Fibroblast of the conjunctiva (primary cell): ENCODE data around the gene TAP2.
"Not testable (repeated sequence)": the region's sequence is repeated elsewhere in the genome, so short reads cannot be mapped to it uniquely, and the experiment has no call there.

Experiments used
- DNase-seq: peaks from one replicate; pipeline ENCODE4 v3.0.0-alpha.2; 2010; ENCODE audit warnings: low read depth

Gene TAP2

DNA sequence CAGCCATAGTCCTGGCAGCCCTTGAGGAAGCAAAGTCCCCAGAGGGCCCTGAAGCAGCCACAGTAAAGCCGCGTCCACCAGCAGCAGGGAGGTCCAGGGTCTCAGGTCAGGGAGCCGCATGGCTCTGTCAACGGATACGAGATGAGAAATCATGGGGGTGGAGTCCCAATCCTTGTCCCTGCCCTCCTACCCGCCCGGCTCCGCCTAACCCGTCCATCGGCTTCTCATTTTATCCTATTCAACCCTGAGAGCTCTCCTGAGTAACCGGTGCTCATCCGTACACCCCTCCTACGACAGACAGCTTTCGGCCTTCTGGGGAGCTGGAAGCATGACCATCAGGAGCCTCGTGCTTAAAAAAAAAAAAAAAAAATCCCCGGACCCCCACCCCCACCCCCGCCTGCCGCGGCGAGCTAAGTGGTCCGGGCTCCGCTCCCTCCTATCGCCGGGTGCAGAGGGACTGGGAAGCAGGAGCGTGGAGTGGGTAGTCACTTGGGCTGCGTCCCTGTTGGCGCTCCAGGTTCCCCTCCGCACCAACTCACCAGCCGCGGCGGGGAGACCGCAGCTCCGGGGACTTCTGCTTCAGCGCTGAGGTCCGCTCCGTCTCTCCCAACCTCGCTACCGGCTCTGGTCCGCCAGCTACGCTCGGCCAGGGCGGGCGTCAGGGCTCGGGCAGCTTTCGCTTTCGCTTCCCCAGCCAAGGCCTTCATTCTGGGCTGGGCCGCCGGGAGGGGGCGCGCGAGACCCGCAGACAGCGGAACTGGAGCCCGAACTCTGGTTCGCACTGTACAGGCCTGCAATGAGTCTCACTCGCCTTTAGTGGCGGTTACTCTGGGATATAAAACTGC is at the start of gene TAP2:
Gene TAP2, minus strand, starts transcription at position 626 of the 845 bp plus-strand sequence. Its CDS starts 506 bp downstream, at position 120.
- DNase-seq = peak; percentile 84

DNA sequence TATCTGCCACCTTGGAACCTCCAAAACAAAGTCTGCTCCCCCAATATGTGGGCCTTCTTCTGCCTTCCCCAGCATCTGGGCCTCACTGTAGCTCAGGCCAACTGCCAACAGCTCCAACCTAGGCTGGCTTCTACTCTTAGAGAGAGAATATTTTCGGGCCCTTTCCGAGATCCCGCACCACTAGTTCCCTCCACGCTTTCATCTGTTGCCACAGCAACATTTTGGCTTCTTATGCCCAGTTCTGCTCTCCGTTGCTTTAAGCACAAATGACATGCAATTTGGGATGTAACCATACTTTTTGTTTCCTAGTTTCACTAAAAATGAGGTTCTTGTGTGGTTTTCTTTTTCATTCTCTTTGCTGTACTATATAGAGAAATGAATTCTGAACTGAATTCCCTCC is 49.1 kb upstream of the TAP2 start:
- DNase-seq = no peak

DNA sequence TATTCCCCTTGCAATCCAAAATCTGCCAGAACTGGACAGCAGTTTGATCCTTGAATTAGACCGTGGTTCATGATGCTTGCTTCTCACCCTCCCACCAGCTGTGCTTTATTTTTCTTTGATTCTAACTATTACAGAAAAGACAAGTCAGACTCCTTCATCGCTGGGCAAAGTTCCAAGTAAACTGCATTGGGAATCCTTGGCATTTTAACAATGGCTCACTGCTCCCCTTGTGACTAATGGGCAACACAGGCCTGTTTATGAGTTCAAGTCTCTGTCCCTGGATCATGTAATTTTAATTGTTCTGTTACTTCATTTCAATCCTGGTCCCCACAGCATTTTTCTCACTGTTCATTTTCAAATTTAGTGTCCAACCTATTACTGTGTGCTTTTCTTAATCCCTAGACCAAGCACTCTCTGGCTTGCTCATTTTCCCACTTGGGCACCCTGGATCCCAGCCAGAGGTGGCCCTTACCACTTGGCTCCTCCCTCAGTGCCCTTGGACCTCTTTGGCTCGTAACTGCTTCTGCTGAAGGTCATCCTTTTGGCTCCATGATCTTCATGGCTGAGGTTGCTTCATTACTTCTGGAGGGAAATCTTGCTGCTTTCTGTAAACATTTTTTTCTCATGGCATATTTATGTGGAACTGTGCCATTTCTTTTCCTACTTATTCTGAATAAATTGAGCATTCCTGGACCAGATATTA is 48.3 kb upstream of the TAP2 start:
- peak; percentile 65 for DNase-seq

DNA sequence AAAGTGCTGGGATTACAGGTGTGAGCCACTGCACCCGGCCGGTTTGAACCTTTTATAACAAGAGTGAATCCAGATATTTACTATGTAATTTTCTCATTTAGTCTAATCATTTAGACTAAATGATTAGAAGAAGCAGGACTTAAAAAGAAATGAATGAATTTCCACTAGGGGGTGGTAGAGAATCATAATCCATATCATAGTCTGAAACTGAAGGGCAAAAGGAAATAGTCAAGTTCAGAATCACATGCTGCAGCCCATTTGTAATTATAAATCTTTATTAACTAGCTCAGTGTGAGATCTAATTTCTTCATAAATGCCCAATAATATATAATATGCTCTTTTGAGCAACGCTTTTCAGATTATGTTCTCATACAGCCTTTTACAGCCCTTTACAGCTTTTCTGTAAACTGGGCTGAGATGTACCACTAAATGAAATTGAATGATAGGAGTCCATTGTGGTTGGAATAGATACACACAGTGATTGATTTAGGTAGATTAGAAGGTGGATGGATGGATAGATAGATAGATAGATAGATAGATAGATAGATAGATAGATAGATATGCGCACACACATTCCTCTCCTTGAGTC is 47.3 kb upstream of the TAP2 start:
- DNase-seq = peak; percentile 65

DNA sequence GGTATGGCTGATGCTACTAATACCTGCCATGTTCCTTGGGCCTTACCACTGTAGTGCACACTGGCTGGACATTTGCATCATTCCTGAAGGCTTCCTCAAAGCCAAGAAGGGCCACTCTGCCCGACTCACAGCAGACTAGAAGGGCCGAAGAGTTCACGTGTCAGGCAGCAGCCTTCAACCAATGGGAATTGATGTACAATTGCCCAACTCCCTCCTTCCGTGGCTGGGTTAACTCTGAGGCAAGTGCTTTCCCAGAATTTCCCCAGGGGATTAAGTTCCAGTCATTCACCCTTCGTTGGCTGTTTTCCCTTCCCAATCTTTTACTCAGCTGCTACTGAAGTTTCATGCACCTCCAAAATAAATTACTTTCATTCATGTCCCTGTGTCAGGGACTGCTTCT is 45.2 kb upstream of the TAP2 start:
- DNase-seq = no peak

DNA sequence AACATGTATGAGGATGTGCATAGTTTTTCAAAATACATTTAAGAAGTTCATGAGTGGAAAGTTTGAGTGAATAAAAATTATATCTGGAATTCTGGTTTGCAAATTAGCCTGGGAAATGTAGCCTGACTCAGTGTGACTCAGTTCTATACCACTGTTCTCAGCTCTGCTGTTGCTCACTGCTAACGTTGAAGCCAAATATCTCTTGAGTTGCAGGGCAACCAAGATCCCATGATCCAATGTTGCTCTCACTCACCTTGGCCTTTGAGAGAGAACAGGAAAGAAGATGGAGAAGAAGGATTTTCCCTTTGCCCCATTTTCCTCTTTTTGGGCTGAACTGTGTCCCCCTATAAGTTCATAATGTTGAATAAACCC is 44.3 kb upstream of the TAP2 start:
- no peak for DNase-seq

DNA sequence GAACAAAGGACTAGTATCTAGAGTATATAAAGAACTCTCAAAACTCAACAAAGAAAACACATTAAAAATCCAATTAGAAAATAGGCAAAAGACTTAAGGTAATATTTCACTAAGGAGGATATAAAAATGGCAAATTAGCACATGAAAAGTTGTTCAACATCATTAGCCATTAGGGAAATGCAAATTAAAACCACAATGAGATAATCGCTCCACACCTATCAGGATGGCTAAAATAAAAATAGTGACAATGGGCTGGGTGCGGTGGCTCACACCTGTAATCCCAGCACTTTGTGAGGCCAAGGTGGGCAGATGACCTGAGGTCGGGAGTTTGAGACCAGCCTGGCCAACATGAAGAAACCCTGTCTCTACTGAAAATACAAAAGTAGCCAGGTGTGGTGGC is 42.4 kb upstream of the TAP2 start:
- not testable (repeated sequence) for DNase-seq

DNA sequence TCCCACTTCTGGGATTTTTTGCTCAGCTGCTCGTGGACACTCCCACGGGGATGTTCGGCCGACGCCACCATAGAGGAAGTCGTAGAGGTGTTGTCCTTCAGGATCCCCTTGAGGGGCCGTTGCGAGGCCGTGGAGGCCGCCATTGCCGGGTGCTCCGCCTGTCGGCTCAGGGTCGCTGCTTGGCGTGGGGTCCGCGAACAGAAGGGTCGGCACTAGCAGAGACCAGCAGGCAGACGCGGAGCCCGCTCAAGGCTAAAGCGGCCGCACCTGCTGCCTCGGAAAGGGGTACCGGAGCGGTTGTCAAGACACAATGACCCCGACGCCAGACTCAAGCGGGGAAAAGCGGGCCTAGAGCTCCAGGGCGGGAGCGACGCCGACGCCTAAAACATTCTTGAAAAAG is 41.2 kb upstream of the TAP2 start:
- DNase-seq = no peak

DNA sequence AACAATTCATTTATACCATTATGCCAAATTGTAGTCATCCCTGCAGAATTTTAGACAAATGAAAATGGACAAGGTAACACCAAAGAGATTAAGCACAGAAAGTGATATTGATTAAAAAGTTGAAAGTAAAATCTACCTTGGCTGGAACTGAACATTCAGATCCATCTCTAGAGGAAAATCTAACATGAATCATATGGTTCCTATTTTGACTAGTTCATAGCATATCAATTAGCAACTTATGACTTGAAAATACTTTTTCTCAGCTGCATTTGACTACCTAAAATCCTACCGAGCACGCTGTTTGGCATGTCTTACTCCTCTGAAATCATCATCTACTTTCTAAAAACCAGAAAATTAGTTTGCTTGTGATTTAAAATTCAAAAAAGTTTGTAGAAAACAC is 38.1 kb upstream of the TAP2 start:
- DNase-seq = no peak

DNA sequence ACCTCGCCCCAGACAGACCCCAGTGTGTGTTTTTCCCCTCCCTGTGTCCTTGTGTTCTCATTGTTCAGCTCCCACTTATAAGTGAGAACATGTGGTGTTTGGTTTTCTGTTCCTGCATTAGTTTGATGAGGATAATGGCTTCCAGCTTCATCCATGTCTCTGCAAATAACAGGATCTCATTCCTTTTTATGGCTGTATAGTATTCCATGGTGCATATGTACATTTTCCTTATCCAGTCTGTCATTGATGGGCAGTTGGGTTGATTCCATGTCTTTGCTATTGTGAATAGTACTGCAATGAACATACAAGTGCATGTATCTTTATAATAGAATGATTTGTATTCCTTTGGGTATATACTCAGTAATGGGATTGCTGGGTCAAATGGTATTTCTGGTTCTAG is 35.4 kb upstream of the TAP2 start:
- not testable (repeated sequence) for DNase-seq

DNA sequence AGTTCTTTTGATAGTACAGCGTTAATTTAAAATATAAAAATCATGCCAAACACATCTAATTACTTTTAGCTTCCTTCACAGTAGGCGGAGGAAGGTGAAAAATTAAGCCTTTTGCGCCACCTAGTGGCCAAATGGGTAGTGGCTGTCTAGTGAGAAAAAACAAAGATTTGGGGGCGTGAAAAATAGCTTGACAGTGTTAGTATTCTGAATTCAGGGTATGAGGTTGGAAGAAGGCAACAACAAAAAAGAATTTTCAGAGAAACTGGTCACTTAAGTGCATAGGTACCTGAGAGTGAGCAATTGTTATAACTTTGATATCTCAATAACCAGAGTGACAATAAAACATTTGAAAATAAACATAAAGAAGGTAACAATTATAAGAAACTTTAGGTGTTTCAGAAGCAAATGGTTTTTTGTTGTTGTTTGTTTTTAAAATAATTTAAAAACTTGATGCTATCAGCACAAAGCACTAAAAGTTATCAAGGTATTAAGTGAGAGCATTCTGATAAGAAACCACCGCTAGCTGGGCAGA is 29.8 kb upstream of the TAP2 start:
- DNase-seq = peak; percentile 49

DNA sequence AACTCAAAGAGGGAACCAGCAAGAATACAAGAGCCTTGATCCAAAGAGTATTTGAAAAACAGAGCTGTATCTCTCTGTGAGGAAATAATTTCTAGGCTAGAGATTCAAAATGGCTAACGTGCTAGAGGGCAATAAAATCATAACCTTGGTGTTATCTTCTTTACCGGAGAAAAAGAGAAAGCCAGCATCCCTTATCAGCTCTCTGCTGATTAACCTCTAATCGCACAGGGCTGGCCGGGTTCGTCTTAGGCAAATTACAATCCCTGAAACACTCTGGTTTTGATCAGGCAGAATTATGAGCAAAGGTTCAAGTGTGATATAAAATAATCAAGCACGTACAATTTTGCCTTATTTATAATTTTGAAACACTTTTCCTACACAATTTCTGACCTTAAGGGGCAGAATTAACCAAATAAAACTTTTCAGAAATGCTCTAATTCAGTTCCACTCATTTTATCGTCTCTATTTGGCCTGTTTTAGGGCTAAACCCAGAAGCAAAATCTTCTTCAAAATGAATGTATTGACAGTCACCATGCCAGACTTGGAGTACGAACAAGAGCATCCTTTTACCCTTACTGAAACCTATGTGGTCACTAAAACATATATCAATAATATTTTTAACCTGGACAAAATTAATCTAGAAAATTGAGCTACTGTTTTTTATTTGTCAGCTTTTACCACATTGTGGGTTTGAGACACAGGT is 29.2 kb upstream of the TAP2 start:
- DNase-seq = no peak

DNA sequence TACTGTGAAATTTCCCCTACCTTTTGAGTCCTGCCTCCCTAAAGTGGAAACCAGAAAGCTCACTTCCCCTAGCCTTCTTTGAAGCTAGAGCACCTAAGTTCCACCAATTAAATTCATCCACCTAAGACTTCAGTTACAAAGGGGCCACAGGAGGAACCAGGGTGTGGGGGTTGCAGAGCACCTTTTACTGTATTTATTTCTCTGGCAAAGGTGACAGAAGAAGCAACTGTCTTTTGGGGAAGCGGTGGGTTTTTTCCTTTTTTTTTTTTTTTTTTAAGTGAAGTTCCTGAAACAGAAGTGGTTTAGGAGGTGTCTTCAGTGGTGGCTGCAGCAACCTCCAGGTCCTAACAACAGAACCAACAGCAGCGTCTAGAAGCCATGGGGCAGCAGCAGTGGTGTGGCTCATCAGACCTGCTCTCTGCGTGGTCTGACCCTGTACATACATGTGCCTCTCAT is 28.5 kb upstream of the TAP2 start:
- no peak for DNase-seq

DNA sequence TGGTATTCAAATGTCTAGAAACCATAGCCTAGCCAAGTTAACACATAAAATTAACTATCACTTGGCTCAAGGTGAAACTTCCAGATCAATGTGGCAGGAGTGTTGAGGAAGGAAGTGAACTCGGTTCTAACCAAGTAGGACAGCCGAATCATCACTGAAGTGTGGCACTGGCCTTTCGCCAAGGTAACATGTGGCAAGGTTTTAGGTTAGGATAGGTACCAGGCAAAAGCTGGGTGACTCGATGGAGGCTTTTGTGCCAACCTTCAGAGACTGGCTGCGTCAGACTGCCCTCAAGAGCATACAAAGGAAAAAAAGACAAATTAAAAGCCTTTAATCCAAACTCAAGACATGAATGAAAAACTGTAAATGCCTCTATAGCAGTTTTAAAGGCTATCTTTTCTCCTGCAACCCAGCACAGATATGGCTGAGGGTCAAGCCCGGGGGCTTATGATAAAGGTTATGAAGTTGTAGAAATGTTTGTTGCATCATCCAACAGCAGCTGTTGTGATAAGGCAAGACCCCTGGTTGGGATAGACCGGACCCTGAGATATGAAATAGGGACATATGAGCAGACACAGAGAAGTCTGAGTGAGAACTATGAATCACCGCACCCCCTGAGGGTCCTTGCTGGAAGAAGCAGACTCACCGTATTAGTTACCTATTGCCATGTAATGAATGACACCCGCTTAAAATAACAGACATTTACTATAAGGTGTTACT is 27.3 kb upstream of the TAP2 start:
- no peak for DNase-seq

DNA sequence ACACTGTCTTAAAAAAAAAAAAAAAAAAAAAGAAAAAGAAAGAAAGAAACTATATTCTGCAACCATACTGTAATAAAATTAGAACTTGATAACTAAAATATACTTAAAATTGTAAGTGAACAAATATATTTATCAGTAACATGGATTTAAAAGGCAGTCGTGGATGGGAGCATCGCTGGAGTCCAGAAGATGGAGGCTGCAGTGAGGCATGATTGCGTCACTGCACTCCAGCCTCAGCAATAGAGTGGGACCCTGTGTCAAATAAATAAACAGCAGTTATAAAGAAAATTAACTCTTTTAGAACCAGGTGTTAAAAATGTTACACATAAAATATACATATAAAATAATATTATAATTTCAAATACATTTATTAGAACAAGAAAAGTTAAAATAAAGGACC is 24.2 kb upstream of the TAP2 start:
- DNase-seq = no peak

DNA sequence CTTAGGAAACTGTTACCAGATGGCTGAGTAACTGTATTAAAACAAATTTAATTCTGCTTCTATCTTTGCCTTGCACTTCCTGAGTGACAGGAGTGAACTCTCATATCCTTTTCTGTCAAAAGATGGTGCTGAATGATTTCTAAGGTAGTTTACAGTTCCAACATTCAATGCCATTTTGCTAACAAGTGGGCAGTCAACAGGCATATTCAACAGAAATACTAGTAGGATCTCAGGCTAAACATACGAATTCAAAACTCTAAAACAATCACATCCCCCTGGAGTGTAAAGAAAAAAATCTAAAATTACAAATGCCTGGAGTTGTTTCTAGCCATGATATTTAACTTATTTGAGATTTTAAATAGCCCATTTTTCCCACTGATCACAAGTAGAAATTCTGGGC is 22.1 kb upstream of the TAP2 start:
- DNase-seq = no peak

DNA sequence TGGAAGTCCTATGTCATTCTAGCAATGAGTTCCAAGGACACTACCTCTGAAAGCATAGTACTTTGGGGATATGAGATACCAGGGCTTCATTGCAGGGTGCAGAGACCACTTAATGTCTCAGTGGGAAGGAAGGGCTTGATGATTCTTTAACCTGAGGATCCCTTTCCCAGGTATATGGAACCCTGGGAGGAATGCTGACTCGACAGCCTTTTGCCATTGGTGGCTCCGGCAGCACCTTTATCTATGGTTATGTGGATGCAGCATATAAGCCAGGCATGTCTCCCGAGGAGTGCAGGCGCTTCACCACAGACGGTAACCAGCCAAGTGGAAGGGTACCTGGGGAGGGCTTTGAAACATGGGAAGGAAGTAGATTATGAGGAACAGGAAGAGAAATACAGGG is 19.7 kb upstream of the TAP2 start:
- no peak for DNase-seq

DNA sequence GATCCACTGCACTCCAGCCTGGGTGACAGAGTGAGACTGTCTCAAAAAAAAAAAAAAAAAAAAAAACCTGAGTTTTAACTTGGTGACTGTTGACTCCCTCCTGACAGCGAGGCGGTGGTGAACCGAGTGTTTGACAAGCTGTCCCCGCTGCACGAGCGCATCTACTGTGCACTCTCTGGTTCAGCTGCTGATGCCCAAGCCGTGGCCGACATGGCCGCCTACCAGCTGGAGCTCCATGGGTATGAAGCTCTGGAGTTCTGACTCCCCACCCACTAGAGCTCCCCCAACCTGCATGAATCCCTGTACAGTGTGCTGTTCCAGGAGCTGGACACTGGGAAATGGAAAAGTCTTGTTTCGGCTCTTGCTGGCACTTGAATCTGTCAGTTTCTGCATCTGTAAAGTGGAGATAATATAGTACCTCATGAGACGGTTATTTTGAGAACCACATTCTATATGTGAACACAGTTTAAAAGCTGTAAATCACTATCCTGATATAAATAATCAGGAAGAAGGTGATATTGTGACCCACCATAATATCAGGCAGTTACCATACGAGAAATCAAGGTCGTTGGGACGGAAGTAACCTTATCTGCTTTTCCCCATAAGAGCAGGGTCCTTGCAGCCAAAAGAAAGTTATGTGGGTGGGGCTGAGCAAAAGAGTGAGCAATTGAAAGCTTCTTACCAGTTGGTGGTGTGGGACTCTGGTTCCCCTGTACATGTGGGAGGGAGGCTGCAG is 18.8 kb upstream of the TAP2 start:
- DNase-seq = no peak

DNA sequence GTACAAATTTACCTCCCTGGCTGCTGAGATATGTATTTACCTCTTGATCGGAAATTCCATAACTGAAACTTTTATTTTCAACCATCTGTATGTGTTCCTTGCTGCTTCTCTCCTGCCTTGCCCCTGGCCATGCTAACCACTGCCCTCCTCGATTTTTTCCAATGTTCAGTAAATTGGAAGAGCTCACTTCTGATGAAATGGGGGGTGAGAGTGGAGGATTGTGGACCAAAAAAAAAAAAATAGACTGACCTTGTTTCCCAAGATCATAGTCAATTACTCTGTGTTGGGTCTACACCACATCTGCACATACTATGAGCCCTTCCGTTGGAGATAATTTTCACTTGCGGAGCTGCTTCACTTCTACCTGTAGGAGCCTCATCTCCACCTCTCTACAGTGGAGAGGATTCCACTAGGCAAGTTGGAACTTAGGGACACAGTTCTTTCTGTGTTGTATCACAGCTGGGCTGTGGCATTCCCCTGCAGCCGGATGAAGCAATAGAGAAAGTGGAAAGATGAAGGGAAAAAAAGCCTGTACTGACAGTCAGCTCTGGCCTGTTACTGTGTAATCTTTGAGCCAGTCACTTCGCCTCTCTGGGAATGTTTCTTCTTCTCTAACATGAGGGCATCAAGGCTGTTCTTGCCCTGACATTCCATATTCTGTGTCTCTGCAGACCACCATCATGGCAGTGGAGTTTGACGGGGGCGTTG is 17.1 kb upstream of the TAP2 start:
- DNase-seq = no peak
